NCI-H2107 treated with DMSO at 0.1 percent for 48 hours (cell line): Measurements from ENCODE around the gene MAN1C1.
A peak's percentile ranks its signal among the peaks of the same experiment; 100 is the strongest.
"Not testable (repeated sequence)": the region's sequence is repeated elsewhere in the genome, so short reads cannot be mapped to it uniquely, and the experiment has no call there.

Source experiments
- DNase-seq: peaks from one replicate; lab custom pipeline; 2025; ENCODE audit not compliant: unreplicated experiment; lab: John Stamatoyannopoulos, UW

Gene MAN1C1

GRCh38 chr1:25734991-25735390 lies 118.4 kb downstream of the MAN1C1 start:
- DNase-seq: not testable (repeated sequence)

GRCh38 chr1:25735956-25736529 lies 119.5 kb downstream of the MAN1C1 start:
- DNase-seq: no peak

- no peak for DNase-seq
Measured at GRCh38 chr1:25737130-25737529, 120.5 kb downstream of the MAN1C1 start.

- DNase-seq: no peak
Measured at GRCh38 chr1:25738499-25738898, 121.9 kb downstream of the MAN1C1 start.

GRCh38 chr1:25739341-25739740 lies 122.8 kb downstream of the MAN1C1 start:
- DNase-seq: no peak

GRCh38 chr1:25740071-25740470 lies 123.5 kb downstream of the MAN1C1 start:
- no peak for DNase-seq

- DNase-seq: no peak
Measured at GRCh38 chr1:25742316-25742715, 125.7 kb downstream of the MAN1C1 start.

- peak; percentile 87 for DNase-seq
Measured at GRCh38 chr1:25743164-25744139, 126.9 kb downstream of the MAN1C1 start.

- peak; percentile 64 for DNase-seq
Measured at GRCh38 chr1:25744140-25744581, 127.6 kb downstream of the MAN1C1 start.

GRCh38 chr1:25744636-25745425 lies 128.2 kb downstream of the MAN1C1 start:
- no peak for DNase-seq

GRCh38 chr1:25746299-25747045 lies 129.9 kb downstream of the MAN1C1 start:
- no peak for DNase-seq

- DNase-seq: no peak
Measured at GRCh38 chr1:25747046-25747719, 130.6 kb downstream of the MAN1C1 start.

GRCh38 chr1:25748531-25749205 lies 132.1 kb downstream of the MAN1C1 start:
- DNase-seq: peak; percentile 55

- no peak for DNase-seq
Measured at GRCh38 chr1:25750923-25751605, 134.5 kb downstream of the MAN1C1 start.

- DNase-seq: no peak
Measured at GRCh38 chr1:25754470-25755181, 138.0 kb downstream of the MAN1C1 start.

GRCh38 chr1:25755475-25756125 lies 139.0 kb downstream of the MAN1C1 start:
- no peak for DNase-seq

- no peak for DNase-seq
Measured at GRCh38 chr1:25756215-25756614, 139.6 kb downstream of the MAN1C1 start.
